Heart right ventricle (tissue), 16 donors: Measurements from ENCODE around the gene ACSM5. TPM values are rescaled to one million over a fixed set of nuclear protein-coding genes. Genes with fewer than 3 reads are reported as not detected.

Experiments
- ATAC-seq, 8 donors: fragments of 200-7000 bp; cut with Tn5 transposase; one replicate each; pipeline ENCODE4 v1.9.1; 2020; ENCODE audit warnings: mild to moderate bottlenecking in 8 of 8, moderate library complexity in 8 of 8, moderate number of reproducible peaks in 1 of 8
- DNase-seq, 2 donors: peaks; one replicate each; pipeline ENCODE4 v3.0.0-alpha.2; 2020
- H3K27ac ChIP-seq, 10 donors: fragments of 200-600 bp; sonication (generic) in 2 of 10; one replicate each; pipeline versions ENCODE4 v1.5.0 to v1.8.0; 2020 to 2022; ENCODE audit warnings: mild to moderate bottlenecking in 3 of 10
- H3K27me3 ChIP-seq, 7 donors: fragments of 200-600 bp; one replicate each; pipeline ENCODE4 v1.8.0; 2021 to 2022; ENCODE audit warnings: mild to moderate bottlenecking in 2 of 7
- H3K36me3 ChIP-seq, 9 donors: fragments of 200-600 bp; sonication (generic) in 1 of 9; one replicate each; pipeline versions ENCODE4 v1.5.0 to v1.8.0; 2020 to 2022; ENCODE audit warnings: mild to moderate bottlenecking in 2 of 9
- H3K4me1 ChIP-seq, 9 donors: fragments of 200-600 bp; sonication (generic) in 1 of 9; one replicate each; pipeline versions ENCODE4 v1.5.0 to v1.8.0; 2020 to 2022; ENCODE audit warnings: mild to moderate bottlenecking in 4 of 9
- H3K4me3 ChIP-seq, 10 donors: fragments of 200-600 bp; sonication (generic) in 2 of 10; one replicate each; pipeline versions ENCODE4 v1.5.0 to v1.8.0; 2020 to 2022; ENCODE audit warnings: mild to moderate bottlenecking in 7 of 10, moderate library complexity in 2 of 10
- H3K9me3 ChIP-seq, 11 donors: fragments of 200-600 bp in 10 of 11; sonication (generic) in 2 of 11; one replicate each; pipeline versions ENCODE4 v1.5.0 to v1.8.0; 2013 to 2022; ENCODE audit warnings: mild to moderate bottlenecking in 2 of 11, control low read depth in 1 of 11, moderate library complexity in 1 of 11
- CTCF ChIP-seq, 9 donors: fragments of 200-600 bp; sonication (generic) in 2 of 9; IDR thresholded peaks; one replicate each; pipeline versions ENCODE4 v1.5.0 to v1.8.0; 2021 to 2022; ENCODE audit warnings: antibody characterized with exemption in 9 of 9, mild to moderate bottlenecking in 5 of 9, moderate library complexity in 1 of 9
- WGBS, 2 donors: extraction: QIAGEN DNeasy Blood & Tissue Kit; methylation state at CpG; one replicate each; pipeline ENCODE4 v1.1.7; 2013; ENCODE audit warnings: inconsistent platforms in 1 of 2; 5-methylcytosine and 5-hydroxymethylcytosine counted together
- intact Hi-C, 10 donors: fragments of 100-400 bp; cut with DNase I; formaldehyde crosslinking; loops; one replicate each; pipeline versions ENCODE4 v1.11.1 to v1.14.2; 2022
- polyA plus RNA-seq, 2 donors: library from polyadenylated mRNA; stranded (reverse); fragments of 200-250 nt; gene quantifications; one replicate each; pipeline ENCODE4 v1.2.3, GENCODE V29; 2013
- total RNA-seq, 10 donors: library from RNA; stranded (reverse); fragmentation: NEBNext Ultra II Directional in 3 of 10; extraction: Animal tissue kit (Norgen Biotek cat#: 25700) in 3 of 10; gene quantifications; one replicate each; pipeline versions ENCODE4 v1.2.1 to v1.2.4, GENCODE V29; 2021 to 2023
- donor health status: Arrhythmogenic right ventricular cardiomyopathy.
- donor health status: ischemic (EF 13 %, LVEDD 7.1; RV severe dilation, severe dysfunction).
- donor health status: healthy with polysubstance abuse.
- donor health status: DM: no; HTN: yes; CAD: no.
- donor health status: DM: no; HTN: no; CAD: no.
- donor health status: ischemic (EF 25% LVEDD 6.9; RV normal size, moderate dysfunction).
- donor health status: ischemic (EF 25% LVEDD 5.7; RV mildly dilated, moderate dysfunction).
- donor health status: healthy.
- donor health status: DM: yes; HTN: yes; CAD: no.
- donor health status: Ischemic cardiomyopathy.
- donor health status: ischemic (EF 35%, LVEDD 5.7; RV mildly dilated, moderate dysfunction).
- donor health status: nonischemic (EF 11% LVEDD 7.7; RV severe dilation, severe dysfunction).
- donor health status: DM: yes; HTN: yes; CAD: no.
- donor health status: PGD.
- donor health status: ischemic (EF 29% LVEDD 5.4; RV normal size, mild dysfunction).
- donor health status: nonischemic (EF 23%, LVEDD 6.1; RV moderate dilation, normal function).

Gene ACSM5
- total and polyA plus RNA-seq, 12 donors = 0.32 to 16.5 (median 1.5) TPM

GRCh38 chr16:20402651-20403050 lies 6.7 kb upstream of the ACSM5 start:
- DNase-seq (no peak), ATAC-seq (no peak)
- H3K9me3 ChIP-seq = no peaks in the 10 kb centered on the region
- no peak overlapping the region for H3K27ac ChIP-seq
- intact Hi-C loops = no loop called here
- no peaks in the 10 kb centered on the region for H3K4me1 ChIP-seq
- no peaks in the 10 kb centered on the region for H3K36me3 ChIP-seq
- H3K27me3 ChIP-seq = no peaks in the 10 kb centered on the region
- WGBS, 2 donors = 93% methylated on average over 2 of the region's 2 CpGs
- TF ChIP-seq CTCF (IDR thresholded peaks at IDR 0.05) = no peak
- H3K4me3 ChIP-seq = no peak overlapping the region

- no peaks in the 10 kb centered on the region for H3K27me3 ChIP-seq
- no peak for TF ChIP-seq CTCF (IDR thresholded peaks at IDR 0.05)
- ATAC-seq (no peak), DNase-seq (no peak)
- no peaks in the 10 kb centered on the region for H3K9me3 ChIP-seq
- H3K27ac ChIP-seq = no peak within 1 kb of the TSS
- no peak within 1 kb of the TSS for H3K4me3 ChIP-seq
- H3K36me3 ChIP-seq = no peaks in the 10 kb centered on the region
- H3K4me1 ChIP-seq = no peaks in the 10 kb centered on the region
- intact Hi-C loops = no loop called here
- 88 to 95% methylated on average over 2 of the region's 2 CpGs for WGBS, 2 donors
Measured at GRCh38 chr16:20404637-20405036, 4.7 kb upstream of the ACSM5 start, which contains the start of gene PDILT. PDILT (minus strand) TSS chr16:20404737; CDS start chr16:20399300, 5,437 bp downstream.

GRCh38 chr16:20410121-20410723 lies 888 bp downstream of the ACSM5 start:
- Histone ChIP-seq H3K9me3 (peaks cover 0 to 5% (median 0%) of the 10 kb centered on the region in 11 donors), H3K27ac (peak overlapping the region in 2 of 10 donors; percentile 55 to 64), H3K4me1 (peaks cover 0 to 6% (median 0%) of the 10 kb centered on the region in 9 donors), H3K27me3 (no peaks in the 10 kb centered on the region), H3K4me3 (peak overlapping the region in 3 of 10 donors; percentile 4 to 36 (median 31)), H3K36me3 (no peaks in the 10 kb centered on the region)
- no peak for DNase-seq
- intact Hi-C loops = no loop called here
- peak in 1 of 8 donors; percentile 51 for ATAC-seq
- no peak for TF ChIP-seq CTCF (IDR thresholded peaks at IDR 0.05)
- 84 to 89% methylated on average over 6 of the region's 6 CpGs for WGBS, 2 donors

- ATAC-seq = no peak
- H3K27me3 ChIP-seq = no peaks in the 10 kb centered on the region
- peaks cover 0 to 5% (median 0%) of the 10 kb centered on the region in 11 donors for H3K9me3 ChIP-seq
- no peak overlapping the region for H3K4me3 ChIP-seq
- no peak for TF ChIP-seq CTCF (IDR thresholded peaks at IDR 0.05)
- no peak overlapping the region for H3K27ac ChIP-seq
- no peaks in the 10 kb centered on the region for H3K36me3 ChIP-seq
- H3K4me1 ChIP-seq = peaks cover 0 to 6% (median 0%) of the 10 kb centered on the region in 9 donors
- intact Hi-C loops = no loop called here
- no peak for DNase-seq
- 83 to 85% methylated on average over 2 of the region's 2 CpGs for WGBS, 2 donors
Measured at GRCh38 chr16:20411055-20411454, 1.7 kb downstream of the ACSM5 start.
